HepG2 (cell line): Measurements from ENCODE around the gene GSTP1. TPM values are rescaled to one million over a fixed set of nuclear protein-coding genes. Genes with fewer than 3 reads are reported as not detected.

Source experiments
- ATAD3A ChIP-seq: sonication (generic); formaldehyde crosslinking; IDR thresholded peaks from 2 replicates; pipeline ENCODE4 v1.4.0; 2020; ENCODE audit warnings: missing genetic modification reagents
- BORCS8-MEF2B ChIP-seq: sonication (generic); formaldehyde crosslinking; IDR thresholded peaks from 2 replicates; pipeline ENCODE4 v1.8.0; 2022; ENCODE audit warnings: mild to moderate bottlenecking, missing genetic modification reagents
- BRD4 ChIP-seq: sonication (generic); formaldehyde crosslinking; IDR thresholded peaks from 2 replicates; pipeline ENCODE4 v1.4.0; 2020; ENCODE audit warnings: missing genetic modification reagents
- CHD4 ChIP-seq: fragments of 200-600 bp; sonication (generic); IDR thresholded peaks from 2 replicates; pipeline ENCODE4 v1.7.0; 2017; ENCODE audit warnings: mild to moderate bottlenecking, low read length, borderline replicate concordance
- ERF ChIP-seq: IDR thresholded peaks from 2 replicates; pipeline ENCODE4 v1.6.1; 2018; ENCODE audit warnings: missing biosample characterization, missing genetic modification reagents
- GTF3A ChIP-seq: sonication (generic); formaldehyde crosslinking; conservative IDR thresholded peaks from 2 replicates; pipeline ENCODE4 v1.4.0; 2020; ENCODE audit warnings: mild to moderate bottlenecking, missing genetic modification reagents
- HCFC1 ChIP-seq: fragments of 150-350 bp; IDR thresholded peaks from 2 replicates; pipeline ENCODE4 v1.6.1; 2014; ENCODE audit warnings: low read depth, low read length
- HNRNPUL1 ChIP-seq: fragments of 200-400 bp; formaldehyde crosslinking; IDR thresholded peaks from 2 replicates; pipeline ENCODE4 v1.6.1; 2017; ENCODE audit warnings: low read depth, mild to moderate bottlenecking, low read length, moderate library complexity
- MED8 ChIP-seq: sonication (generic); formaldehyde crosslinking; IDR thresholded peaks from 2 replicates; pipeline ENCODE4 v1.8.1; 2023; ENCODE audit warnings: mild to moderate bottlenecking, missing genetic modification reagents; ENCODE audit not compliant: insufficient replicate concordance
- MXD4 ChIP-seq: IDR thresholded peaks from 2 replicates; pipeline ENCODE4 v1.6.1; 2016; ENCODE audit warnings: mild to moderate bottlenecking, missing biosample characterization, missing genetic modification reagents
- NCOR1 ChIP-seq: fragments of 200-600 bp; sonication (generic); IDR thresholded peaks from 2 replicates; pipeline ENCODE4 v1.7.0; 2017; ENCODE audit warnings: antibody characterized with exemption, low read length, borderline replicate concordance
- NFRKB ChIP-seq: fragments of 450-650 bp; IDR thresholded peaks from 2 replicates; pipeline ENCODE4 v1.6.1; 2017
- PCBP1 ChIP-seq: fragments of 200-400 bp; formaldehyde crosslinking; IDR thresholded peaks from 2 replicates; pipeline ENCODE4 v1.6.1; 2017; ENCODE audit warnings: mild to moderate bottlenecking, low read depth, low read length, borderline replicate concordance
- RXRB ChIP-seq: IDR thresholded peaks from 2 replicates; pipeline ENCODE4 v1.6.1; 2016; ENCODE audit warnings: borderline replicate concordance, missing genetic modification reagents, missing compliant biosample characterization
- SMAD3 ChIP-seq: sonication (generic); formaldehyde crosslinking; IDR thresholded peaks from 2 replicates; pipeline ENCODE4 v1.4.0; 2020; ENCODE audit warnings: missing genetic modification reagents
- ZC3H13 ChIP-seq: sonication (generic); formaldehyde crosslinking; IDR thresholded peaks from 2 replicates; pipeline ENCODE4 v1.8.1; 2023; ENCODE audit warnings: mild to moderate bottlenecking, missing genetic modification reagents, moderate library complexity
- ZFP36 ChIP-seq: fragments of 150-350 bp; IDR thresholded peaks from 2 replicates; pipeline ENCODE4 v1.6.1; 2018; ENCODE audit warnings: borderline replicate concordance, low read length, low read depth; ENCODE audit not compliant: partially characterized antibody
- ZFP82 ChIP-seq: sonication (generic); formaldehyde crosslinking; IDR thresholded peaks from 2 replicates; pipeline ENCODE4 v1.5.1; 2020; ENCODE audit warnings: mild to moderate bottlenecking, missing genetic modification reagents, borderline replicate concordance
- ZNF3 ChIP-seq: IDR thresholded peaks from 2 replicates; pipeline ENCODE4 v1.7.0; 2017; ENCODE audit warnings: inconsistent platforms
- ZNF30 ChIP-seq: sonication (generic); formaldehyde crosslinking; IDR thresholded peaks from 2 replicates; pipeline ENCODE4 v1.5.0; 2020; ENCODE audit warnings: mild to moderate bottlenecking, missing genetic modification reagents
- ZNF343 ChIP-seq: sonication (generic); formaldehyde crosslinking; IDR thresholded peaks from 2 replicates; pipeline ENCODE4 v1.4.0; 2020; ENCODE audit warnings: mild to moderate bottlenecking, missing genetic modification reagents
- ZNF572 ChIP-seq: sonication (generic); formaldehyde crosslinking; IDR thresholded peaks from 2 replicates; pipeline ENCODE4 v1.5.1; 2020; ENCODE audit warnings: mild to moderate bottlenecking, missing genetic modification reagents
- ZNF678 ChIP-seq: sonication (generic); formaldehyde crosslinking; IDR thresholded peaks from 2 replicates; pipeline ENCODE4 v1.4.0; 2020; ENCODE audit warnings: mild to moderate bottlenecking, missing genetic modification reagents
- ZNF713 ChIP-seq: sonication (generic); formaldehyde crosslinking; IDR thresholded peaks from 2 replicates; pipeline ENCODE4 v1.4.0; 2020; ENCODE audit warnings: mild to moderate bottlenecking, missing genetic modification reagents
- ZNF841 ChIP-seq: sonication (generic); formaldehyde crosslinking; IDR thresholded peaks from 2 replicates; pipeline ENCODE4 v1.8.1; 2023; ENCODE audit warnings: missing genetic modification reagents, borderline replicate concordance
- ZSCAN25 ChIP-seq: sonication (generic); formaldehyde crosslinking; IDR thresholded peaks from 2 replicates; pipeline ENCODE4 v1.8.0; 2022; ENCODE audit warnings: mild to moderate bottlenecking, missing genetic modification reagents
- polyA plus RNA-seq, 8 experiments: library from polyadenylated mRNA; depleted of rRNA in 3 of 8; stranded (reverse) in 7 of 8; unstranded in 1 of 8; fragments of >200 nt; fragmentation: Illumina TruSeq in 4 of 8; extraction: Trizol in 4 of 8; gene quantifications; 2 replicates each; pipeline versions ENCODE4 v1.2.1 to v1.2.3, GENCODE V29; 2011 to 2016; ENCODE audit warnings: low read depth in 4 of 8, missing spikeins in 1 of 8, mixed read lengths in 1 of 8; ENCODE audit not compliant: insufficient read depth in 1 of 8
- total RNA-seq, 5 experiments: library from RNA; depleted of rRNA; stranded (reverse); fragments of >200 nt; fragmentation: Illumina TruSeq; extraction: Trizol; gene quantifications; 2 replicates each; pipeline ENCODE4 v1.2.3, GENCODE V29; 2016; ENCODE audit warnings: low read depth in 1 of 5
- TF ChIP-seq, protein P1 (sequence below): sonication (generic); formaldehyde crosslinking; IDR thresholded peaks from 2 replicates; pipeline ENCODE4 v1.8.1; 2023; ENCODE audit warnings: missing genetic modification reagents, mild to moderate bottlenecking, borderline replicate concordance
- TF ChIP-seq, protein P2 (sequence below): sonication (generic); formaldehyde crosslinking; IDR thresholded peaks from 2 replicates; pipeline ENCODE4 v1.4.0; 2020; ENCODE audit warnings: mild to moderate bottlenecking, missing genetic modification reagents
- TF ChIP-seq, protein P3 (sequence below): IDR thresholded peaks from 2 replicates; pipeline ENCODE4 v1.6.1; 2016
- TF ChIP-seq, protein P4 (sequence below): sonication (generic); formaldehyde crosslinking; IDR thresholded peaks from 2 replicates; pipeline ENCODE4 v1.9.0; 2022; ENCODE audit warnings: missing genetic modification reagents, mild to moderate bottlenecking, borderline replicate concordance

GSTP1 gene
- total and polyA plus RNA-seq, 2 of the 13 experiments (the other 11 are each of a cell fraction or from before 2014, with no cell fraction given) = not detected

DNA sequence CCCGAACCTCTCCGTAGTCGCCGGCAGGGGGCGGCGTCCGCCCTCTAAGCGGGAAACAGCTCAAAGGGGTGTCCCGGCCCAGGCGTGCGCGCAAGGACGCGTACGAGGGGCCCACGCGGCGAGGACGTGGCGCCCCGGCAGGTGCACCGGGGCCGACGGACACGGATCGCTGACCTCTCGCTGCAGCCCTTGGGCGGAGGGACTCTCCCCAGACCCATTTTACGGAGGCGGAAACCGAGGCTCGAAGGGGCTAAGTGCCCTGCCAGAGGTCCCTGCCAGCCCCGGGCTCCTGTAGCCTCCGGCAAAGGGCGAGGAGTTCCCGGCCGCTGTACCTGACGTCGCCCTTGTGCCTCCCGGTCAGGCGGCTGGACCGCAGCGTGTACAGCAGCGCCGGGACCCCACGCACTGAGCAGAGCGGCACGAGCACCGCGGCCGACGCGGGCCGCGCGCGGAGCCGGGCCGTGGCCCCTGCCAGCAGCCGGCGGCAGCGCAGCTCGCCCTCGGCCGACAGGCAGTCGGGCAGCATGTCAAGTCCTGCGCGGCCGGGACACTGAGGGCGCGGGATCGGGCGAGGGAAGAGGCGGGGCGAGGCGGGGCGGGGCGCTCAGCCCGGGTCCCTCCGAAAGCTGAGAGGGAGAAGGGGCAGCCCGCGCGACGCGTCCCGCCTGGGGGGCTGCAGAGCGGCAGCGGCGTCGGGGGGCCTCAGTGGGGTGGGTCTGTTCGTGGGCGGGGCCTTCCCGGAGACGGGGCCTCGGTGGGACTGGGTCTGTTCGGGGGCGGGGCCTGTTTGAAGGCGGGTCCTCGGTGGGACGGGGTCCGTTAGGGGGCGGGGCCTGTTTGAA is 46.0 kb downstream of the GSTP1 start, which contains the start of gene NUDT8 (continued):
- TF ChIP-seq ZC3H13 (CRISPR knock-in tag) = no peak
- peak; percentile 73; the same call in 1 of the 2 replicates for TF ChIP-seq CHD4
- no peak for TF ChIP-seq ZSCAN25 (CRISPR knock-in tag)
- no peak for TF ChIP-seq ZNF30
- peak; percentile 67; the same call in 1 of the 2 replicates for TF ChIP-seq MXD4 (CRISPR knock-in tag)
- TF ChIP-seq, protein P1, sequence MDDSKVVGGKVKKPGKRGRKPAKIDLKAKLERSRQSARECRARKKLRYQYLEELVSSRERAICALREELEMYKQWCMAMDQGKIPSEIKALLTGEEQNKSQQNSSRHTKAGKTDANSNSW = peak; percentile 69; the same call in 1 of the 2 replicates
- TF ChIP-seq BRD4 (CRISPR knock-in tag) = no peak
- no peak for TF ChIP-seq ZNF713 (CRISPR knock-in tag)
- TF ChIP-seq, protein P2, sequence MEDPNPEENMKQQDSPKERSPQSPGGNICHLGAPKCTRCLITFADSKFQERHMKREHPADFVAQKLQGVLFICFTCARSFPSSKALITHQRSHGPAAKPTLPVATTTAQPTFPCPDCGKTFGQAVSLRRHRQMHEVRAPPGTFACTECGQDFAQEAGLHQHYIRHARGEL = no peak
- peak; percentile 66; the same call in 1 of the 2 replicates for TF ChIP-seq ERF (CRISPR knock-in tag)
- peak; percentile 97 for TF ChIP-seq ZFP82 (CRISPR knock-in tag)
- TF ChIP-seq HNRNPUL1 = no peak
- no peak for TF ChIP-seq MED8
- no peak for TF ChIP-seq ATAD3A
- TF ChIP-seq ZNF841 = 0 out of 2 replicates have a peak, but pooled peaks have one; percentile 39
- TF ChIP-seq SMAD3 (CRISPR knock-in tag) = peak; percentile 52; the same call in 1 of the 2 replicates
- TF ChIP-seq NFRKB = no peak
- TF ChIP-seq BORCS8-MEF2B (CRISPR knock-in tag) = no peak; the same call in 1 of the 2 replicates
- TF ChIP-seq HCFC1 = no peak
- TF ChIP-seq, protein P3, sequence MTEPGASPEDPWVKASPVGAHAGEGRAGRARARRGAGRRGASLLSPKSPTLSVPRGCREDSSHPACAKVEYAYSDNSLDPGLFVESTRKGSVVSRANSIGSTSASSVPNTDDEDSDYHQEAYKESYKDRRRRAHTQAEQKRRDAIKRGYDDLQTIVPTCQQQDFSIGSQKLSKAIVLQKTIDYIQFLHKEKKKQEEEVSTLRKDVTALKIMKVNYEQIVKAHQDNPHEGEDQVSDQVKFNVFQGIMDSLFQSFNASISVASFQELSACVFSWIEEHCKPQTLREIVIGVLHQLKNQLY (CRISPR knock-in tag) = peak; percentile 66; the same call in 1 of the 2 replicates
- TF ChIP-seq, protein P4, sequence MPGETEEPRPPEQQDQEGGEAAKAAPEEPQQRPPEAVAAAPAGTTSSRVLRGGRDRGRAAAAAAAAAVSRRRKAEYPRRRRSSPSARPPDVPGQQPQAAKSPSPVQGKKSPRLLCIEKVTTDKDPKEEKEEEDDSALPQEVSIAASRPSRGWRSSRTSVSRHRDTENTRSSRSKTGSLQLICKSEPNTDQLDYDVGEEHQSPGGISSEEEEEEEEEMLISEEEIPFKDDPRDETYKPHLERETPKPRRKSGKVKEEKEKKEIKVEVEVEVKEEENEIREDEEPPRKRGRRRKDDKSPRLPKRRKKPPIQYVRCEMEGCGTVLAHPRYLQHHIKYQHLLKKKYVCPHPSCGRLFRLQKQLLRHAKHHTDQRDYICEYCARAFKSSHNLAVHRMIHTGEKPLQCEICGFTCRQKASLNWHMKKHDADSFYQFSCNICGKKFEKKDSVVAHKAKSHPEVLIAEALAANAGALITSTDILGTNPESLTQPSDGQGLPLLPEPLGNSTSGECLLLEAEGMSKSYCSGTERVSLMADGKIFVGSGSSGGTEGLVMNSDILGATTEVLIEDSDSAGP (CRISPR knock-in tag) = peak; percentile 79
- TF ChIP-seq GTF3A (CRISPR knock-in tag) = peak; percentile 88; the same call in 1 of the 2 replicates
- TF ChIP-seq ZNF343 (CRISPR knock-in tag) = peak; percentile 72; the same call in 1 of the 2 replicates
- TF ChIP-seq ZNF572 (CRISPR knock-in tag) = no peak
- no peak for TF ChIP-seq ZFP36
- TF ChIP-seq ZNF3 (CRISPR knock-in tag) = no peak
- TF ChIP-seq RXRB (CRISPR knock-in tag) = no peak
- TF ChIP-seq NCOR1 = peak; percentile 44; the same call in 1 of the 2 replicates
- TF ChIP-seq PCBP1 = no peak
- TF ChIP-seq ZNF678 (CRISPR knock-in tag) = peak; percentile 85; the same call in 1 of the 2 replicates
